Muscle layer of duodenum (tissue), 2 donors: ENCODE data around the gene SLC30A5.
"Not testable (repeated sequence)": the region's sequence is repeated elsewhere in the genome, so short reads cannot be mapped to it uniquely, and the experiment has no call there.

Source experiments
- H3K27ac ChIP-seq: one replicate; pipeline ENCODE4 v1.7.0; 2013; ENCODE audit warnings: mild to moderate bottlenecking, low read length
- H3K27me3 ChIP-seq: one replicate; pipeline ENCODE4 v1.7.0; 2013; ENCODE audit warnings: low read depth, mild to moderate bottlenecking, control low read depth, low read length
- H3K36me3 ChIP-seq, 2 donors: one replicate each; pipeline ENCODE4 v1.7.0; 2013; ENCODE audit warnings: low read length in 2 of 2, control low read depth in 1 of 2, mild to moderate bottlenecking in 1 of 2; ENCODE audit not compliant: insufficient read depth in 2 of 2, control insufficient read depth in 1 of 2
- H3K4me1 ChIP-seq, 2 donors: one replicate each; pipeline ENCODE4 v1.7.0; 2013; ENCODE audit warnings: low read length in 2 of 2, mild to moderate bottlenecking in 2 of 2, control low read depth in 1 of 2, moderate library complexity in 1 of 2; ENCODE audit not compliant: insufficient read depth in 2 of 2, control insufficient read depth in 1 of 2
- H3K4me3 ChIP-seq, 2 donors: one replicate each; pipeline ENCODE4 v1.7.0; 2013; ENCODE audit warnings: low read length in 2 of 2, low read depth in 1 of 2, mild to moderate bottlenecking in 1 of 2
- H3K9me3 ChIP-seq, 2 donors: one replicate each; pipeline ENCODE4 v1.7.0; 2013; ENCODE audit warnings: low read length in 2 of 2, control low read depth in 1 of 2, mild to moderate bottlenecking in 1 of 2; ENCODE audit not compliant: control insufficient read depth in 1 of 2
- donor health status: healthy.

SLC30A5 gene

GRCh38 chr5:69079556-69079955, 14.3 kb upstream of the SLC30A5 start:
- Histone ChIP-seq H3K4me1 (no peaks in the 10 kb centered on the region), H3K36me3 (no peaks in the 10 kb centered on the region), H3K27ac (no peak overlapping the region), H3K4me3 (no peak overlapping the region), H3K9me3 (no peaks in the 10 kb centered on the region), H3K27me3 (no peaks in the 10 kb centered on the region)

GRCh38 chr5:69083412-69083811, 10.4 kb upstream of the SLC30A5 start:
- Histone ChIP-seq H3K9me3 (no peaks in the 10 kb centered on the region), H3K27ac (no peak overlapping the region), H3K36me3 (no peaks in the 10 kb centered on the region), H3K4me1 (no peaks in the 10 kb centered on the region), H3K4me3 (no peak overlapping the region), H3K27me3 (no peaks in the 10 kb centered on the region)

- no peaks in the 10 kb centered on the region for H3K9me3 ChIP-seq
- H3K27me3 ChIP-seq: no peaks in the 10 kb centered on the region
- no peak overlapping the region for H3K4me3 ChIP-seq
- H3K36me3 ChIP-seq: no peaks in the 10 kb centered on the region
- H3K27ac ChIP-seq: no peak overlapping the region
- no peaks in the 10 kb centered on the region for H3K4me1 ChIP-seq
Measured at GRCh38 chr5:69084195-69084594, 9.6 kb upstream of the SLC30A5 start.

GRCh38 chr5:69084903-69085302, 8.9 kb upstream of the SLC30A5 start:
- Histone ChIP-seq H3K27ac (no peak overlapping the region), H3K4me1 (no peaks in the 10 kb centered on the region), H3K4me3 (no peak overlapping the region), H3K36me3 (no peaks in the 10 kb centered on the region), H3K27me3 (no peaks in the 10 kb centered on the region), H3K9me3 (no peaks in the 10 kb centered on the region)

GRCh38 chr5:69086206-69086605, 7.6 kb upstream of the SLC30A5 start:
- Histone ChIP-seq H3K27ac (no peak overlapping the region), H3K9me3 (no peaks in the 10 kb centered on the region), H3K4me3 (no peak overlapping the region), H3K27me3 (no peaks in the 10 kb centered on the region), H3K36me3 (no peaks in the 10 kb centered on the region), H3K4me1 (no peaks in the 10 kb centered on the region)

GRCh38 chr5:69088006-69088405, 5.8 kb upstream of the SLC30A5 start:
- not testable (repeated sequence) for H3K4me1 ChIP-seq, H3K27me3 ChIP-seq, H3K9me3 ChIP-seq, H3K36me3 ChIP-seq, H3K27ac ChIP-seq, H3K4me3 ChIP-seq

GRCh38 chr5:69090158-69090557, 3.7 kb upstream of the SLC30A5 start:
- Histone ChIP-seq H3K36me3 (no peaks in the 10 kb centered on the region), H3K4me3 (no peak overlapping the region), H3K27ac (no peak overlapping the region), H3K27me3 (no peaks in the 10 kb centered on the region), H3K4me1 (peaks cover 0 to 5% of the 10 kb centered on the region in 2 donors), H3K9me3 (no peaks in the 10 kb centered on the region)

- Histone ChIP-seq H3K27ac (no peak overlapping the region), H3K9me3 (no peaks in the 10 kb centered on the region), H3K4me3 (no peak overlapping the region), H3K36me3 (no peaks in the 10 kb centered on the region), H3K4me1 (peaks cover 0 to 9% of the 10 kb centered on the region in 2 donors), H3K27me3 (no peaks in the 10 kb centered on the region)
Measured at GRCh38 chr5:69091771-69092170, 2.0 kb upstream of the SLC30A5 start.

- Histone ChIP-seq H3K27ac (no peak overlapping the region), H3K27me3 (no peaks in the 10 kb centered on the region), H3K9me3 (no peaks in the 10 kb centered on the region), H3K36me3 (no peaks in the 10 kb centered on the region), H3K4me3 (no peak overlapping the region), H3K4me1 (peaks cover 0 to 9% of the 10 kb centered on the region in 2 donors)
Measured at GRCh38 chr5:69092969-69093368, 845 bp upstream of the SLC30A5 start.

- peaks cover 0 to 9% of the 10 kb centered on the region in 2 donors for H3K4me1 ChIP-seq
- H3K36me3 ChIP-seq: peaks cover 6 to 8% of the 10 kb centered on the region in 2 donors
- H3K9me3 ChIP-seq: no peaks in the 10 kb centered on the region
- H3K27me3 ChIP-seq: no peaks in the 10 kb centered on the region
- no peak overlapping the region for H3K27ac ChIP-seq
- H3K4me3 ChIP-seq: no peak overlapping the region
Measured at GRCh38 chr5:69099302-69099701, 5.5 kb downstream of the SLC30A5 start.

GRCh38 chr5:69103521-69103920, 9.7 kb downstream of the SLC30A5 start:
- Histone ChIP-seq H3K4me3 (no peak overlapping the region), H3K9me3 (no peaks in the 10 kb centered on the region), H3K27me3 (no peaks in the 10 kb centered on the region), H3K27ac (no peak overlapping the region), H3K4me1 (no peaks in the 10 kb centered on the region), H3K36me3 (peaks cover 24 to 38% of the 10 kb centered on the region in 2 donors)

- Histone ChIP-seq H3K27me3 (no peaks in the 10 kb centered on the region), H3K36me3 (peaks cover 35 to 60% of the 10 kb centered on the region in 2 donors), H3K4me3 (no peak overlapping the region), H3K27ac (no peak overlapping the region), H3K9me3 (no peaks in the 10 kb centered on the region), H3K4me1 (no peaks in the 10 kb centered on the region)
Measured at GRCh38 chr5:69105996-69106906, 12.4 kb downstream of the SLC30A5 start.
